ENCODE results near the gene ELP6.
"Not testable (repeated sequence)": the region's sequence is repeated elsewhere in the genome, so short reads cannot be mapped to it uniquely, and the experiment has no call there.

Gene ELP6

DNA sequence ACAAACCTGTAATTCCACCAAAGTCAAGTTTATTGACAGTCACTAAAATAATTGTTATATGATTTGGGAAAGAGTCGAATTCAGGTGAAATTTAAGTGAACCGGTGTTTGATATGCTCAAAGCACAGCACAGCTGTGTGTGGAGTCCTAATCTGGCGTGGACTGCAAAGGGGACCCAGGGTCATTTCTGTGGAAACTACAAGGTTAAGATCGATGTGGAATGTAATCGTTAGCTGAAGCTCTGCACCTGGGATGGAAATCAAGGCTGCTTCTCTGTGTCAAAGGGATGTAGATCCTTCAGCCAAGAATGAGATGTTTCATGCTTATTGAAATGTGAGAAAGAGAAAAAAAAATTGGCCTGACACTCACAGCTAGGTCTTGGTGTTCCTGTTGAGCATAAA is 1.6 kb upstream of the ELP6 start:
- TF ChIP-seq, protein P1, sequence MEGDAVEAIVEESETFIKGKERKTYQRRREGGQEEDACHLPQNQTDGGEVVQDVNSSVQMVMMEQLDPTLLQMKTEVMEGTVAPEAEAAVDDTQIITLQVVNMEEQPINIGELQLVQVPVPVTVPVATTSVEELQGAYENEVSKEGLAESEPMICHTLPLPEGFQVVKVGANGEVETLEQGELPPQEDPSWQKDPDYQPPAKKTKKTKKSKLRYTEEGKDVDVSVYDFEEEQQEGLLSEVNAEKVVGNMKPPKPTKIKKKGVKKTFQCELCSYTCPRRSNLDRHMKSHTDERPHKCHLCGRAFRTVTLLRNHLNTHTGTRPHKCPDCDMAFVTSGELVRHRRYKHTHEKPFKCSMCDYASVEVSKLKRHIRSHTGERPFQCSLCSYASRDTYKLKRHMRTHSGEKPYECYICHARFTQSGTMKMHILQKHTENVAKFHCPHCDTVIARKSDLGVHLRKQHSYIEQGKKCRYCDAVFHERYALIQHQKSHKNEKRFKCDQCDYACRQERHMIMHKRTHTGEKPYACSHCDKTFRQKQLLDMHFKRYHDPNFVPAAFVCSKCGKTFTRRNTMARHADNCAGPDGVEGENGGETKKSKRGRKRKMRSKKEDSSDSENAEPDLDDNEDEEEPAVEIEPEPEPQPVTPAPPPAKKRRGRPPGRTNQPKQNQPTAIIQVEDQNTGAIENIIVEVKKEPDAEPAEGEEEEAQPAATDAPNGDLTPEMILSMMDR (IDR thresholded peaks at IDR 0.05; ENCODE audit: control insufficient read depth, insufficient read depth, low read depth, low read length, missing control alignments) = no peak
- H3K4me3 ChIP-seq (ENCODE audit: control insufficient read depth, low read depth, low read length) = no peak overlapping the region
- DNase-seq (ENCODE audit: low read depth) = no peak

DNA sequence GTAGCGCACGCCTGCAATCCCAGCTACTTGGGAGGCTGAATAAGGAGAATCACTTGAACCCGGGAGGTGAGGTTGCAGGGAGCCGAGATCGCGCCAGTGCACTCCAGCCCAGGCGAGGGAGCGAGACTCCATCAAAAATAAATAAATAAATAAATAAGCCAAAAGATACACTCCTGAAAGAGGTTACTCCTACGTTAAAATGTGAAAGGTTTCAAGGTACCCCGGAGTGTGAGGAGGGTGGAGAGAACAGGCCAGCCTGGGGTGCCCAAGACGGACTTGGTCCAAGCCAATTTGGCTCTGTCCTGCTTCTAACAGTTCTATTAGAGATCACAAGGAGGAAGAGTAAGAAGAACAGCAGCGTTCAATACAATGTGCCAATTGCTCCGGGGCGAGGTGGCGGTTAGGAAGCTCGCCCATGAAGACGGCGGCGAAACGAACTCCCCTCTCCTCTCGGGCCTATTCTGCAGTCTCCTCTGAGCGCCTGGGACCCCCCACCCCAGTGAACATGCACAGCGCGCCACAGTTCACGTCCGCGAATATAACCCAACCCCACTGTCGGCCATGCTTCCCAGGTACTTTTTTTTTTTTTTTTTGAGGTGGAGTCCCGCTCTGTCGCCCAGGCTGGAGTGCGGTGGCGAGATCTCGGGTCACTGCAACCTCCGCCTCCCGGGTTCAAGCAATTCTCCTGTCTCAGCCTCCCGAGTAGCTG is 942 bp downstream of the ELP6 start:
- peak overlapping the region; percentile 47 for H3K4me3 ChIP-seq (ENCODE audit: control insufficient read depth, low read depth, low read length)
- TF ChIP-seq, protein P1 (IDR thresholded peaks at IDR 0.05; ENCODE audit: control insufficient read depth, insufficient read depth, low read depth, low read length, missing control alignments) = no peak
- no peak for DNase-seq (ENCODE audit: low read depth)

DNA sequence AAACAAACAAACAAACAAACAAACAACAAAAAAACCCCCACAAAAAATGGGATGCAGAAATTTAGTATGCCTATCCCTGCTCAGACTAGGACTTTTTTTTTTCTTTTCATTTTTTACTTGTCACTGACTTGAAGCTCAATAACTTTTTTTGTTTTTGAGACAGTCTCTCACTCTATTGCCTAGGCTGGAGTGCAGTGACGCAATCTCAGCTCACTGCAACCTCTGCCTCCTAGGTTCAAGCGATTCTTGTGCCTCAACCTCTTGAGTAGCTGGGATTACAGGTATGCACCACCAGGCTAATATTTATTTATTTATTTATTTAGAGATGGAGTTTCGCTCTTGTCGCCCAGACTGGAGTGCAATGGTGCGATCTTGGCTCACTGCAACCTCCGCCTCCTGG is 8.2 kb downstream of the ELP6 start:
- DNase-seq (ENCODE audit: low read depth); H3K4me3 ChIP-seq (ENCODE audit: control insufficient read depth, low read depth, low read length): not testable (repeated sequence)

DNA sequence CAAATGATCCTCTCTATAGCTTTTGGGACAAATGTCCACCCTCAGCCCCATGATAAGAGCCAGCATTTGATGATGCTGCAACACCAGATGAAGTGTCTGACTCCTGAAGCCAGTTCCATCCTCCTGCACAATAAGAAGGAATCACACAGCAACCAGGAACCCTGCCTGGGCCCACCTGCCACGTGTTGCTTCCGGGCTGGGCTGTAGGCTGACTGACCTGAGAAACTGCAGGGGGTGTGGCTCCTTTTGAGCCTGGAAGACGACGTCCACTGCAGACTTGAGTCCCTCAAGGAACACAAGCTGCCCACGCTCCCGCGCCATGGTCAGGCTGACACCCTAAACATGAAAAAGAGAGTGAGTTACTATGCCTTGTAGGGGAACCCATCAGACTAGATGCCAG is 9.4 kb downstream of the ELP6 start:
- no peak for DNase-seq (ENCODE audit: low read depth)
- TF ChIP-seq, protein P1 (IDR thresholded peaks at IDR 0.05; ENCODE audit: control insufficient read depth, insufficient read depth, low read depth, low read length, missing control alignments) = no peak
- no peak overlapping the region for H3K4me3 ChIP-seq (ENCODE audit: control insufficient read depth, low read depth, low read length)

DNA sequence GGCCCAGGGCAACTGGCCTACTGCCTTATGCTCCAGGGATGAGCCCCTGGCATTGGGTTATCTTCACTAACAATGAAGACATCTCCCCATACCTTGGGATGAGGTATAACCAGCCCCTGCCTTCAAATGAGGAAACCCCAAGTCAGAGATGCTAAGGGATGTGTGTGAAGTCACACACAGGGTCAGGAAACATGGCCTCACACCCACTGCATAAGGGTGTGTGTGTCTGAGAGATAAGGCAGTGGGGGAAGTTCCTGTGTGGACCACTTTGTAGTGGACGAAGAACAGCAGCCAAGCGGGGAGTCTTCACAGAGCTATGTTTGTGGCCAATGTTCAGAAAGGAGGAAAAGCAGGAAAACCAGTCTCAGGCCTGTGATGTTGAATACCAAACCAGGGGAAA is 10.5 kb downstream of the ELP6 start:
- TF ChIP-seq, protein P1 (IDR thresholded peaks at IDR 0.05; ENCODE audit: control insufficient read depth, insufficient read depth, low read depth, low read length, missing control alignments) = no peak
- no peak for DNase-seq (ENCODE audit: low read depth)

DNA sequence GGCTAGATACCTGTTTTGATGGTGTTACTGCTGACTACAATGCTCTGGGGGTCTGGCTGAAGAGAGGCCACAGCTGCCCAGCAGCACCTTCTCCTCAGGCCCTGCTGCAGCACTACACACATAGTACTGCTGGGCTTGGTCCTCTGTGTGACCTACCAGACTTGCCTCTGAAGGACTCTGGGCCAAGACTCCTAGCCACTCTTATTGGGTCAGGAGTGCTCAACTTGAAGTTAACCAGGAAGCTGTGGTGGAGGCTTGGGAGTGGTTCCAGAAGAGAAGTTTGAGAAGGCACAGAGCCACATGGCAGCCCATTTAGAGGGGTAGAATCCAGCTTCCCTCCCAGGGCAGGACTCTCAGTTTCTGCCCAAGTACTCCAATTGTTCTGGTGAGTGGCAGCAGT is 16.6 kb downstream of the ELP6 start:
- no peak overlapping the region for H3K4me3 ChIP-seq (ENCODE audit: control insufficient read depth, low read depth, low read length)
- no peak for DNase-seq (ENCODE audit: low read depth)
- TF ChIP-seq, protein P1 (IDR thresholded peaks at IDR 0.05; ENCODE audit: control insufficient read depth, insufficient read depth, low read depth, low read length, missing control alignments) = no peak

More for the DNA sequence above, 10.5 kb downstream of the ELP6 start:
- no peak overlapping the region for H3K4me3 ChIP-seq (ENCODE audit: control insufficient read depth, low read depth, low read length)

DNA sequence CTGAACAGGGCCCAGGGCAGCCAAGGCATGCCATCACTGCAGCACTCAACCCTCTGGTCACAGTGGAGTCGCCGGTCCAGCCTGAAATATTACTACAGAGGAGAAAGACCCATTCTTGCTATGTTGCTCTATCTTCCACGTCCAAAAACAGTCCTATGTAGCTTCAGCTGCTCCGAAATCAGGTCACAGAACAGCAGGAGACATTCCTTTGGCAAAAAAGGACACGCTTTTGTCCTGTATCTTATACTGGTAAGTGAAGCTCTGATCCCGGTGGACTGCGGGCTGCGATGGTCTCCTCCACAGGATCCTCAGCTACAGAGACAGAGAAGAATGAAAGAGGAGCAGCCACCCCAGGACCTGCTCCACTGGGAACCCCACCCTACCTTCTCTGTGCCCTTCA is 17.6 kb downstream of the ELP6 start:
- TF ChIP-seq, protein P1 (IDR thresholded peaks at IDR 0.05; ENCODE audit: control insufficient read depth, insufficient read depth, low read depth, low read length, missing control alignments) = no peak
- DNase-seq (ENCODE audit: low read depth) = no peak
- H3K4me3 ChIP-seq (ENCODE audit: control insufficient read depth, low read depth, low read length) = no peak overlapping the region

Measured in AG09309 (cell line).